CD1c-positive myeloid dendritic cell (primary cell): ENCODE results near the gene TNFRSF18.
A peak's percentile ranks its signal among the peaks of the same experiment; 100 is the strongest.

Source experiments
- DNase-seq: peaks from one replicate; pipeline ENCODE4 v3.0.0-alpha.2; 2016; ENCODE audit errors: extremely low spot score

TNFRSF18 gene

DNA sequence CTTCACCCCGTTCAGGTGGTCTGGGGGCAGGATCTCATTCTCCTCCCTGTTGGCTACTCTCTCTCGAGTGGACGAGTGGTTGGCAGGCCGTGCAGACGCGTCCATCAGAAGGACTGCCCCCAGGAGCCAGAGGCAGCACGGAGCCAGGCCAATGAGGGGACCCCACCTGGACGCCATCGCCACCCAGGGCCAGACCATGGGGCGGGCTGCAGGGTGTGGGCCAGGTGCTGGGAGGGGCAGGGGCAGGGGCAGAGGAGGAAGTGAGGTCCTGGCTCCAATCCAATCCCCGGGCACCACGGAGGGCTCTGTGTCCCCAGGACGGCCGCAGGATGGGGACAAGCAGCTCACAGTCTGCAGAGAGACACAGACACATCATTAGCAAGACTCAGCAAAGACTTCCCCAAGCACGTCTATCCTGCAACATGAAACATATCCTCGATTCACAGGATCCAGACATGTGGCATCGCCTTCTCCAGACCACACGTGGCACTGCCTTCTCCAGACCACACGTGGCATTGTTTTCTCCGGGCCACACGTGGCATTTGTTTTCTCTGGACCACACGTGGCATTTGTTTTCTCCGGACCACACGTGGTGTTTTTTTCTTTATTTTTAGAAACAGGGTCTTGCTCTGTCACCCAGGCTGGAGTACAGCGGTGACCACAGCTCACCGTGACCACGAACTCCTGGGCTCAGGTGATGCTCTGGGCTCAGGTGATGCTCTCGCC lies 22.4 kb upstream of the TNFRSF18 start:
- DNase-seq: no peak

DNA sequence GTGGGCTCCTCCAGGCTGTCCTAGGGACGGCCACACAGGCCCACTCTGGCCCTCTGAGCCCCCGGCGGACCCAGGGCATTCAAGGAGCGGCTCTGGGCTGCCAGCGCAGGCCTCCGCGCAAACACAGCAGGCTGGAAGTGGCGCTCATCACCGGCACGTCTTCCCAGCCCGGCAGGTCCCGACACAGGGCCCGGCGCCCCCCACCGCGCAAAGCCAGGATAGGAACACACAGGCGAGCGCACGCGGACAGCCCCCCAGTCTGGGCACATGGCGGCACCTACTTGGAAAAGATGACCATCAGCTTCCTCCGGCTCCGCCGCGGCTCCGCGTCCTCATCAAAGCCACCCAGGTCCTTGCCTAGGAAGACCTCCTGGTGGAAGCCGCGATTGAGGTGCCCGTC lies 21.8 kb upstream of the TNFRSF18 start:
- no peak for DNase-seq

DNA sequence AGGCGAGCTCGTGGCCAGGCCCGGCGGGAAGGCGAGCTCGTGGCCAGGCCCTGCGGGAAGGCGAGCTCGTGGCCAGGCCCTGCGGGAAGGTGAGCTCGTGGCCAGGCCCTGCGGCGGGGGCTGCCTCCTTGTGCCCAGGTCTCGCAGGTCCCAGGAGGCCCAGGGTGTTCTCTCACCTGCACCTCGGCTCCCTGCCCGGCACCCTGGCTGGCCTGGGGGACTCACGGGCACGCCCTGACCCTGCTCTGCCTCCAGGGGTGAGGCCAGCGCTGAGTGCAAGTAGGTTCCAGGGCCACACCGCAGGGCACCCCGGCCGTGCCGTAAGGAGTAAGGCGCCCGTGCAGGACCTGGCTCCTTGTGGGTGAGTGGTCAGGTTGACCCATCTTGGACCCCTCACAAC lies 21.0 kb upstream of the TNFRSF18 start:
- DNase-seq: no peak

DNA sequence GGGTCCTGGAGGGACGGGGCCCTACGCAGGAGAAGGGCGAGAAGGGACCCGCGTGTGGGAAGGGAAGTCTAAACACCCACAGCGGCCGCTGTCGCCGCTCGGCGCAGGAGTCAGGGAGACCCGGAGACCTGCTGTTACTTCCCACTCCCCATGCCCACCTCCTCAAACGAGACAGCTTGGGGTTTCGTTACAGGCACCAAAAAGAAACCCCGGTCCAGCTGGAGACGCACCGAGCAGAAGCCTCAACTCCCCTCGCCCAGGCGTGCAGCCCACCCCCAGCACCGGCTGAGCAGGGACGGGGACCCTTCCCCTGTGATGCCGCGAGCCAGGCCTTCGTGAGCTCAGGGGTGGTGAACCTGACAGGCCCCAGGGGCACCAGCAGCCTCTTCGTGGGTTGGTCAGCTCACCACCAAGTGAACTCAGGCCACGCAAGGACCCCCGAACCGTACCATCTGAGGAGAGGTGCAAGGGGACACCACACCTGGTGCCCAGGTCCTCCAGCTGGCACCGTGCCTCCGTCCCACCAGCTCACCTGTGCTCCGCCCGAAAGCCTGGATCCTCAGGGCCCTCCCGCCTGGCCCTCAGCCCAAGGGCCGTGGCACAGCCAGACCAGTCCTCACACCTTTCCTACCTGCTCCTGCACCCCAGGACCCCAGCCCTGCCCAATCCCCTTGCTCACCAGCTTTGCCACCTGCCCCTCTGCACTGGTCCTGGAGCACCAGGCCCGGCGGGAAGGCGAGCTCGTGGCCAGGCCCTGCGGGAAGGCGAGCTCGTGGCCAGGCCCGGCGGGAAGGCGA lies 20.4 kb upstream of the TNFRSF18 start:
- DNase-seq: no peak

DNA sequence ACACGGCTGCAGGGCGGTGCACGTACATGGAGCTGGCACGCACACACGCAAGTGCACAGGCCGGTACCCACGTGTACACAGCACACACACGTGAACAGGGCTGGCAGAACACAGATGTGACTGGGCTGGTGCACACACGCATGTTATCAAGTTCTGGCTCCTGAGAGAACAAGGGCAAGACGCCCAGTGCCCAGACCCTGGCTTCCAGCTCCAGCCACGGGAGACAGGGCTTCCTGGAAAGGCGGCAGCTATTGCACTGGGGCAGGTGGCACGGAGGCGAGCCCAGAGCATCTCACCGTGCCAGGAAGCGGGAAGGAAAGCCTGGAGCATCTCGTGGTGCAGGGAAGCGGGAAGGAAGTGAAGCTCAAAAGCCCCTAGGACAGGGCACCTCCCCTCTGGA lies 19.5 kb upstream of the TNFRSF18 start:
- no peak for DNase-seq

DNA sequence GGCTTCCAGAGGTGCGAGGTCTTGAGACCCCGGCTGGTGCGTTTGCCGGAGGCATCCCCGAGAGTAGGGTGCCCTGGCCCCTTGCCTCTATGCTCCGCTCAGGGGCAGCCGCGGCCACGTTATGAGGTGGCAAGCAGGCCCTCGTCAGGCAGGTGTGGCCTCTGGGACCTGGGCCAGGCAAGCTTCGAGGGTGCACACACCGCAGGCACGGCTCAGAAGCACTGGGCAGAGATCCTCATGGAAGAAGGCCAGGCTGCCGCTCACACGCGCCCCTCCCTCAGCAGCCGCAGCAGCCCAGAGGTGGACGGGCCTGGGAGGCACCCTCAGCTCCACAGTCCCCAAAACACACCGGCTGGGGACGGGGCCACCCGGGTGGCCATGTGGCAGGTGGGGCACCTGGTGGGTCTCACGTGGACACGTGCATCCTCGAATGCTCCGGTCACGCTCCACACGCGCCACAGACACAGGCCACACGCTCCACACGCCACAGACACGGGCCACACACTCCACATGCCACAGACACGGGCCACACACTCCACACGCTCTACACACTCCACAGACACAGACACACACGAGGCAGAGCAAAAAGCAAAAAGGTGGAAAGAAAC lies 18.9 kb upstream of the TNFRSF18 start:
- DNase-seq: no peak

DNA sequence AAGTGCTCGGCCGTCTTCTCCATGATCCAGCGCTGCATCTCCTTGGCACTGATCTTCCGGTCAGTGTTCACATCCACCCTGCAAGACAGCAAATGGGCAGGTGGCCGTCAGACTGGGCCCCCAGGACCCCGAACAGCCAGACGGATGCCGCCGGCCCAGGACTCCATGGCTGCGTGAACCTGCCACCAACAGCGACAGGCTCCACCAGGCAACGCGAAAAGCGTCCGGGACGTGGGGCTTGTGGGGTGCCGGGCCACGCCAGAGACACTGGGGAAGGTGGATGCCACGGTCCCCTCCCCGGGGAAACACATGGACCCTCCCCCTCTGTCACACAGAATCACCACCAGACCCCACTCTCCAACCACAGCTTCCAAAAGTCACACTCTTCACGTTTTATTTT lies 17.5 kb upstream of the TNFRSF18 start:
- no peak for DNase-seq

DNA sequence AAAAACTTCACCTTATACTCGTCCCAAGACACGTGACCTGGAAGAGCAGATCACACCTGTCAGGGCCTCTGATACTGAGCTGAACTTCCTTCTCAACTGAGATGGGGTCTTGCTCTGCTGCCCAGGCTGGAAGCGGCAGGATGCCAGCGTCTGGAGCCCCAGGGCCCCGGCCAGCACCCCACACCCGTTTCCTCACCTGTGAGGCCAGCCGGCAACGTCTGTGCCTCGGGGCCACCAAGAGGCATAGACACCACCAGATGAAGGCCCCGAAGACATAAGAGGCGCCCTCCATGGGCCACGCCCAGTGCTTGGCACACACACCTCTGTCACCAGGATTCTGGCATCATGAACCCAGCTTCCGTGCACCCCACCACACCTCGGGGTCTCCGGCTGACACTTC lies 16.9 kb upstream of the TNFRSF18 start:
- no peak for DNase-seq

DNA sequence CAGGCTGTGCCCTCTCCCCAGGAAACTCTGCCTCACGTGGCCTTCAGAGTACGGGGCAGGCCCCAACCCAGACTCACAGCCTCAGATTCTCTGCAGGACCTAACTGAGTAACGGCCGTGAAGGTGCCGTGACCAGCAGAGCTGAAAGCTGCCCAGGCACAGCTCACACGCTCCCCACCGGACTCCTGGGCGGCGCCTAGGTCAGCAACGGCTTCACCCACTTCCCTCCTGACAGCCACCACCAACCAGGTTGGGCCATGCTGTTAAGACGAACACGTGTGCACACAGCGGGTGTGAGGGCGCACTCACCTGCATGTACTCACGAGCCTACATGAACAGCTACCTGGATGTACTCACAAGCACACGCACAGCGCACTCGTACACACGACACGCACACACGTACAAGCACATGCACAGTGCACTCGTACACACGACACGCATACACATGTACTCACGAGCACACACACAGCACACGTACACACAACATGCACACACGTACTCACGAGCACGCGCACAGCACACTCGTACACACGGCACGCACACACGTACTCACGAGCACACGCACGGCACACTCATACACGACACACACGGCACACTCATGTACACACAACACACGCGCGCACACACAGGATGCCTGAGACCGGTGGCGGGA lies 16.3 kb upstream of the TNFRSF18 start:
- no peak for DNase-seq

DNA sequence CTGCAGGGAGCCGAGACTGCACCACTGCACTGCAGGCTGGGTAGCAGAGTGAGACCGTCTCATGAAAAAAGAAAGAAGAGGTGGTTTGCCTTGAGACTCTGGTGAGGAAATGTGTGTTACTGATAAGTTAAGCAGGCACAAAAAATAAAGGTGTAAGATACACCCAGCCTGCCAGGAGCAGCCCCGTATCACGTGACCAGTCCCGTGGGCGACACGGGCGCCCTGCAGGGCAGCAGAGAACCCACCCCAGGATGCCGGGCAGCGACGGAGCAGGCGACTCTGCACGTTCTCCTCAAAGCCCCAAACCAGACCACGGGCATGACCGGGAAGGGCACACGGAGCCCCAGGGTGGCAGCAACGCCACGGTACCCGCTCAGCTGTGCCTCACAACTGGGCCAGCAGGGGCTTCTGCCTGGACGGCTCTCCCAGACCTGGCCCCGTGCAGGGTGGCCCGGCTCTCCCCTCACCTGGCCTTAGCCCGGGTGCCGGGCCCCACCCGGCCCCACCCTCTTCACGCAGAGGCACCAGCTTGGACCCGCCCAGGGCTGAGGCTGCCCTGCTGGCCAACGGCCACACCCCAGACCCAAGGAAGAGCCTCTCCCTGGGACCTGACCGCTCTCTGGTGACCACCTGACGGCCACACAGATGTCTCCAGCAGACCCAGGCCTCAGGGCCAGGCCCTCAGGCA lies 15.6 kb upstream of the TNFRSF18 start:
- DNase-seq: no peak

DNA sequence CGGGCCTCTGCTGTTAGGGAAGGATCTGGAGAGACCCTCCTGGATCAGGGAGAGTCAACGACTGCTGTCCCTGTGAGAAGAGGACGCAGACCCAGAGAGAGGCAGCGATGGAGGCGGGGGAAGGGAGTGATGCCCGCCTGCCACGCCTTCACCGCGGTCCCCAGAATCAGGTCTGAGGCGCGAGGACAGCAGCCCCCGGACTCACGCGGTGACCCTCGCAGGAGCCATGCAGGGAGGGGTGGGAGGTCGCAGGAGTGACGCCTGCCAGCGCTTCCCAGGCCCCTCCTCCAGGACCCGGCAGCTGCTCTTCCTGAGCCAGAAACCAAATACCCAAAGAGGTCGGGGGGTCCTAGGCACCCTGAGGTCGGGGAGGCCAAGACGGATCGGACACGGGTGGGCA lies 13.8 kb upstream of the TNFRSF18 start:
- no peak for DNase-seq

DNA sequence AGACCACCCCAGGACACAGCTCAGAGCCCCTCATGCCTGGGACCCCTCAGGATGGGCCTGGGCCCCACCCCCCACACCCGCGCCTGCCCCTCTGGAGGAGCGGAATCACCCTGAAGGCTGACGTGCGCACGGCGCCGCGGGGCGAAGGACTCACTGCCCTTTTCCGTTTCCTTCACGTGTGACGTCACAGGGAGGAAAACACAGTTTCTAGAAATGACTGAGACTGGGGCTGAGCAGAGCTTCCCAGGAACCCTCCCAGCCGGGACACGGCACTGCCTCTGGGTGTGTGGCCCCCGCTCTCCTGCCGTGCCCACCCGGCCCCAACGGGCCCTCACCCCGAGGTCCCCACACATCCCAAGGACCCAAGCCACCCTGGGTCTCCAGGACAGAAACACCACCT lies 12.9 kb upstream of the TNFRSF18 start:
- no peak for DNase-seq

DNA sequence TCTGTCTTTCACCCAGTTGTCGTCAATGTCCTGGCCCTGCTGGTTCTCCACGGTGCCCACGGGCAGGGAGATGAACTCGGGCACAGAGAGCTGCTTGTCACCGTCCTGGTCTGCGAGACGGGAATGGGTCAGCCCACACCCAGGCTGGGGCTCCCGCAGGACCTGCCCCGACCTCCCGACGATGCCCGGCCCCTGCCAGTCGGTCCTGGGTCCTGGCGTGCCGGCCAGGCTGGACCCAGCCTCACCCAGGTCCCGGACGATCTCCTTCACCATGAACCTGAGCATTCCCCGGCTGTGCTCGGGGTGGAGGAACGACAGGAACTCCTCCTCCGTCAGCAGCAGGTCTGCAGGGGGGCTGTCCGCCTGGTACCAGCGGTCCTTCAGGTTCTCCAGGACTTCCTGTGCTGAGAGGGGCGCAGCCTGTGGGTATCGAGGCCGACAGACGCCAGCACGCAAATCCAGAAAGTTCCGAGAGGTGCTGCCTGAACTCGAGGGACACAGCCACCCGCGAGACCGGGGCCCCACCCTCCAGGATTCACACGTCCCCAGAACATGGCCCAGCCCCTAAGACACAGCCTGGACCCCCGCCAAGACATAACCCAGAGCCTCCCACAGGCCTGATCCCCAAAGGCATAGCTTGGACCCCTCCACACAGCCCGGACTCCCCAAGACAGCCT lies 12.3 kb upstream of the TNFRSF18 start:
- DNase-seq: no peak

DNA sequence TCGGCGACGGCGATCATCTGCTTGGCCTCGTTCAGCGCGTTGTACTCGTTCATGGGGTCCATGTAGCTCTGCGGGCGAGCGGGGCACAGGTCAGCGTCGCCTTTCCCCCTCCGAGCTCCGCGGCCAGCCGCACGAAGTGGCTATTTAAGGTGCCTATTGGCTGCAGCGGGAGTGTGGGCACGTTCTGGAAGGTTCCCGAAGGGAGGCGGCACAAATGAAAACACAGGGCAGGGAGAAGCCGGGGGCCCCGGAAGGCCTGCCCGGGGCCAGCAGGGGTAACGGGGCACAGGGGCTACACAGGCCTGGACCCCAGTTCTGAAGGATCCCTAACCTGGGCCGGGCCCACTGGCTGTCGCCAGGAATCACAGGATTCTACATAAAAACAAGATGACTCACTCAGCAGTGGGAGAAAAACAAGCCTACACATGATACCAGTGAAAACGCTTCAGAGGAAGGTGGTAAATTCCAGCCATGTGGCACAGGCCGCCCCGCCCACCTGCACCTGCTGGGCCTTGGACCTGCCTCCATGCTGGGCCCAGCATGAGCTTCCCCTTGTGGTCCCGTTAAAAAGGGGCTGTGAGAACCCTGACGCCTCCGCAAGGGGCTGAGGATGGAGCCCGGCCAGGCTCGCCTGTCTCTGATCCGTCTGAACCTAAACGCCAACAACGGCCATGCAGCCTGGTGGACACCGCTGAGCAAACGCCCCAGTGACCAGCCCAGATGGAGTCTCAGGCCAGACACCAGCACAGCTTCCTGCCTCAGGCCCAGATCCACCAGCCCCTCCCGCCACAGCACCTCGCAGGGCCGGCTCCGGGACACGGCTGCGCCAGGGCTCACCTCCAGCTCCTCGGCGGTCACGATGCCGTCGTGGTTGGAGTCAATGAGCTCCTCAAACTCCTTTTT lies 11.5 kb upstream of the TNFRSF18 start:
- peak; percentile 19 for DNase-seq

DNA sequence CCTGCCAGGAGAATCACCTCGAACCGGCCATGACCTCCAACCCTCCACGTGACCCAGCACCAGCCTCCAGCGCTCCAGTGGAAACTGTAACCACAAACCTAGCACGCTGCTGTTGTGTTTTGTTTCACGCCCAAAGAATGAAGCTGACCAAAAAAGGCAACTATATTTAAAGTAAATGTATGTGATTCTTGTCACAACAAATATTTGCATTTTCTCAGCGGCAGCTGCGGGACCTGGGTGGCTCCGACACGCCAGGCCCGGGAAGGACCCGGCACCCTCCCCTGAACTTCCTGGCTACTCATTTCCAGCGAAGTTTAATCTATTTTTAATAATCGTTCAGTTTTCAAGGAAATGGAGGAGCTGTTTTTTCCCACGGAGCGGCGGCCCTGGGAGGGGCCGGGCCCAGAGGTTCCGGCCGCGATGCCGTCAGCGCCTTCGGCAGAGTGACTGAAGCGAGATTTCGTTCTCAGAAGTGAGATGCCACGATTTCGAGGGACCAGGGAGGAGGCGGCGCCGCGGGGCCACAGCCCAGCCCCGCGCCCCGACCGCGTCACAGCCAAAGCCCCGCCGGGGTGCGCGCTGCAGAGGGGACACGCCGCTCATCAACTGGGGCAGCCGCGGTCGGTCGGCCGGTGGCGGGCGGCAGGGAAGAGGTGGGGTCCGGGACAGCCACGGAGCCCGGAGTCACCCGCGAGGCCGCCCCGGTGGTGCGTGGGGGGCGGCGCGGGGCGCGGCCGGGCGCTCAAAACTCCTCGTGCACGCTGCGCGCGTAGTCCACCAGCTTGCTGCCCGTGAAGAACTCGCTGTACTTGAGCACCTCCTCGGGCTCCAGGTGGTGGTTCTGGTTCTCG lies 10.6 kb upstream of the TNFRSF18 start:
- DNase-seq: no peak

DNA sequence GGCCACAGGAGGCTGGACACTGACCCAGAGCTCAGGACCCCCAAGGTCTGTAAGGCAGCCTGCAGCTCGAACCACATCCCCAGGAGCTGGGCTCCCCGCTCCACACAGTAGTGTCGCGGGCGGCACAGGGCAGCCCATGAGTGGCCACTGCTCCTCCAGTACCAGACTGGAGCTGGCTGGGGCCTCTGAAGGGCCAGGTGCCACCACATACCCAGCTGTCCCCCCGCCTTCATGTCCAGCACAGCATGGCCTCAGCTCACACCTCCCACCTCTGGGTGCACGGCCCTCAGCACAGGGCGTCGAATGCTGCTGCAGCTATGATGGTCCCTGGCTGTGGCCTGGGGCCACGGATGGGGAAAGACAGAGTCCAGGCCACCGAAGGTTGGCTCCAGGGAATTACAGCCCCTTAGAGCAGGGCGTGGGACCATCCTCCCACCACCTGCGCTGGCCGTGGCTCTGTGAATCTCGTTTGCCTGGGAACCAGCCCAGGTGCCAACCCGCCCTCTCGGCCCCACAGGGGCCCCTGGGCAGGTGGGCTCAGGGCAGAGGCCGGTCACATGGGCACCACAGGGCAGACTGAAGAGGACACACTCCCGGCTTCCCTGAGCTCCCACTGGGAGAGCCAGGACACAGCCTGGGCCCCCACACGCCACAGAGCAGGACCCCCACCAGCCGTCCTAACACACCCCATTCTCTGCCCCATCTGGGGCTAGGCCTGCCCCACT lies 9.7 kb upstream of the TNFRSF18 start:
- no peak for DNase-seq

DNA sequence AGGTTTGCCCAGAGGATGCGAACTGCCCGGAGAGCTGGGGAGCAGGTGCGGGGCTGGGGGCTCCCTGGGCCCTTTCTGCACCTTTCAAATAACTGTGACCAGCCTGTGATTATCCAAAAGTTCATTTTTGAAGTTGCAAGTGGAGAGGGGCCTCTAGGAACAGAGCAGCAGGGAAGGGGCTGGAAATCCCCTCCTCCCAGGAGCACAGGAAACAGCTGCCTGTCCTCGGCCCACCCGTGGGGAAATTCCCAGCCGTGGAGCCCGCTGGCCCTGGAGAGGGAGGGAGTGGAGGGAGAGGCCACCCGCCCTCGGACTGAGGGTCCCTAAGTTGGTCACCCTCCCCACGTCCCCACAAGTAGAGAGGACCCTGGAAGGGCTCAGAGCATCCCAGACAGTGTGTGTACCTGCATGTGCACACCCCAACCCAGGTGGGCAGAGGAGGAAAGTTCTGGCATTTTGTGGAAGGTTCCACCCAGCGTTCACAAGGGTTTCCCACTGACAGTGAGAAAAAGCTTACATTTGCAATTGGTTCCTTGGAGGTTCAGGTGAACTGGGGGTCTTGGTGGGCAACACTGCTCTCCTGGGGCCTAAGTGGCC lies 8.8 kb upstream of the TNFRSF18 start:
- no peak for DNase-seq
